Measurements from ENCODE around the gene MEI4.
A peak's percentile ranks its signal among the peaks of the same experiment; 100 is the strongest.
"Not testable (repeated sequence)": the region's sequence is repeated elsewhere in the genome, so short reads cannot be mapped to it uniquely, and the experiment has no call there.

Gene MEI4

DNA sequence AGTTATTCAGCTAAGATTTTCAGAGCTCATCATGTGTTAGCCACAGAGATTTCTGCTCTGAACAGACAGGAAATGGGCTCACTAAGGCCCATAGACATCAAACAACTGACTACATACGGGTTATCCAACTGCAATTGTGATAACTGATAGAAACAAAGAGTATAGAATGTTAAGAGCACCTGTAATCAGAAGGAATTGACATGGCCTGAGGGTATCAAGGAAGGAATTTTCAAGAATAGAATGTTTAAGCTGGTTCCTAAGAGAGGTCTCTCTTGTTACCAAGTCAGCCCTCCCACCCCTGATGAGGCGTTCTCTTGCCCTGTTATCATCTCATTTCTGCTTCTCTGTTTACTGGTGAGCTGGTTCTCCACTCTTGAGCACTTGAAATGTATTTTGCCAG lies at the start of gene MEI4:
Gene MEI4 (plus strand): TSS at position 301 of the 400 bp plus-strand sequence. CDS start 37,633 bp downstream, outside the sequence.
- DNase-seq, result no peak

- no peak for DNase-seq
Measured at GRCh38 chr6:77604476-77604875, 48.4 kb upstream of the MEI4 start.

DNA sequence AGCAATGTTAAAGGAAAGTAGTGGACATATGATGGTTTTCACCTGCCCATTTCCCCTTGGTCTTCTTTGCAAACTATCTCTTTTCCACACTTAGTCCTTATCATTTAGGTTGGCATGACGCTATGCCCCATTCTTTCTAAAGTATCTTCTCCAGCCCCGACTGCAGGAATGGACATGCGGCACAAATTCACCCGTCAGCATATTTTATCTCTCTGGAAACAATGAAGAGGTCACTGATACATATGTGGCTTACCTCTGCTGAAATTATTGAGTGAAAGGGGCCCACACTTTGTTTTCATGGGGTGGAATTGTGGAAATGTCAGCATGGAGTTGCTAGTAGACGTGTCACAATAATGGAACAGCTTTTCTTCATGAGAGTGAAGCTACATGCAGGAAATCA lies 45.8 kb upstream of the MEI4 start:
- no peak for DNase-seq

GRCh38 chr6:77609106-77609505 lies 43.7 kb upstream of the MEI4 start:
- peak; percentile 1 for DNase-seq

GRCh38 chr6:77619114-77619513 lies 33.7 kb upstream of the MEI4 start:
- no peak for DNase-seq

DNA sequence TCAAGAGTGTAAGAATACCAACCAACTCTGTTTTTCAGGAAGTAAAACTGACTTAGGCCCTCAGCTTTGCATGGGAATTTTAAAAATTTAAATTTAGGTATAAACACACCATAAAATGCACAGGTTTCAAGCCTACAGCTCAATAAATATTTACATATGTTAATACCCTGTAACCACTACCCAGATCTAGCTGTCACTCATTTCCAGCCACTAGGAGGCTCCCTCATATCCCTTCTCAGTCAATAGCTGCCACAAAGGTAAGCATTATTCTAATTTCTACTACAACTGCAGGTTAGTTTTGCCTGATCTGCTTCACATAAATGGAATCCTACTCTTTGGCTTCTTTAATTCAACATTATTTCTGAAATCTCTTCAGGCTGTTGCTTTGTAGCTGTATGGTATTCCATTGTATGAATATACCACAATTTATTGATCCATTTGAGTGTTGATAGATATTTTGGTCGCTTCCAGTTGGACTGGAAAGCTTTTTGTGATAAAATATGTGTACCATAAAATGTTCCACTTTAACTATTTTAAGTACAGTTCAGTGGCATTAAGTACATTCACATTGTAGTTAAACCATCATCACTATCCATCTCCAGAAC lies 32.5 kb upstream of the MEI4 start:
- peak; percentile 19 for DNase-seq

- no peak for DNase-seq
Measured at GRCh38 chr6:77624515-77624914, 28.3 kb upstream of the MEI4 start.

DNA sequence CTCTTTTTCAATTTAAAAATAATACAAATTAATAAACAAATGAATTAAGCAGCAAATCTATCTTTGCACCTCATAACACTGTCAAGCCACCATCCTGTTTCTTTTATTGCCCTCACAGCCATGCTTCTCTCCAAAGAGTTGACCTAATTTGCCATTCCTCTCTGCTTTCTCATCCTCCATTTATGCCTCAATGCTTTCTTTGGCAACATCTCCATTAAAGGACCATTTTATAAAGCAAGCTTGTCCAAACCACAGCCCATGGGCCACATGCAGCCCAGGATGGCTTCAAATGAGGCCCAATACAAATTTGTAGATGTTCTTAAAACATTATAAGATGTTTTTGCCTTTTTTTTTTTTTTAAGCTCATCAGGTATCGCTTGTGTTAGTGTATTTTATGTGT lies 26.4 kb upstream of the MEI4 start:
- peak; percentile 70 for DNase-seq

DNA sequence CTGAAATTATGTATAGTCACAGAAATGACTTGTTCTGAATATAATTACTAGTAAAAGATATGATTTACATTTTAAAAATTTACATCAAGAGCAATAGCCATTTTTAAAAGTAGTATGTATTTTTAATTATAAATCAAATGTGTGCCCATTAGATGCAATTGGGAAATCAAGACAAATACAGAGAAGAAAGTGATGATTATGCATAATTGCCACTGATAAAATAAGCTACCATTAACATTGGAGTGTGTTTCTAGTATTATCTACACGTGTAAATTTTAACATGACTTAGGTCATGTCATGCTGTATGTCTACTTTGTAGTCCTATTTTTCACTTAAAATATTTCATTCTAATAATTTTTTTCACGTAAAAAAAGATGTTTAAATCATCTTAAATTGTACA lies 22.8 kb upstream of the MEI4 start:
- no peak for DNase-seq

- peak; percentile 67 for DNase-seq
Measured at GRCh38 chr6:77633471-77633870, 19.4 kb upstream of the MEI4 start.

- peak; percentile 92 for DNase-seq
Measured at GRCh38 chr6:77633993-77634715, 18.7 kb upstream of the MEI4 start.

DNA sequence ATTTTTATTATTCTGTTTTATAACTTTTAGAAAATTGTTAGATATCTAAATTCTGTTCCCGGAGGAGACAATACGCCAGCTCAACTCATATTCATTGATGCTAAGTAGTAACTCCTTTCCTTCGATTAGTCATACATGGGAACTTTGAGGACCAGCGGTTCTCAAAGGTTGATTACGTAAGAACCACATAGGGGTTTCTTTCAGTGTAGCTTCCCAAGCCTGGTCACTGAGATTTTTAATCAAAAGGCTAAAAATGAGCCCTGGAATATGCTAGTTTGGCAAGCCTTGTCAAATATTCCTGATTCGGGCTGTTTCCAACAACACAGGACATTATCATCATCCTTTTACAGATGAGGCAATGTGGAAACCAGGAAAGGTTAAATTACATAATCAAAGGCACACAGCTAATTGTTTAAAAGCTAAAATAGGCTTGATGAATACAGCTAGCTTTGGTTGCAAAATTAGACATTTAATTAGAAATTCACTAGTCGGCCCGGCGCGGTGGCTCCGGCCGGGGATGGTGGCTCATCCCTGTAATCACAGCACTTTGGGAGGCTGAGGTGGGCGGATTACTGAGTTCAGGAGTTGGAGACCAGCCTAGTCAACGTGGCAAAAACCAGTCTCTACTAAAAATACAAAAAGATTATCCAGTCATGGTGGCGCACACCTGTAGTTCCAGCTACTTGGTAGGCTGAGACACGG lies 14.6 kb upstream of the MEI4 start:
- DNase-seq, result peak; percentile 36

- DNase-seq, result no peak
Measured at GRCh38 chr6:77644102-77644705, 8.6 kb upstream of the MEI4 start.

GRCh38 chr6:77650098-77650663 lies 2.7 kb upstream of the MEI4 start:
- peak; percentile 11 for DNase-seq

DNA sequence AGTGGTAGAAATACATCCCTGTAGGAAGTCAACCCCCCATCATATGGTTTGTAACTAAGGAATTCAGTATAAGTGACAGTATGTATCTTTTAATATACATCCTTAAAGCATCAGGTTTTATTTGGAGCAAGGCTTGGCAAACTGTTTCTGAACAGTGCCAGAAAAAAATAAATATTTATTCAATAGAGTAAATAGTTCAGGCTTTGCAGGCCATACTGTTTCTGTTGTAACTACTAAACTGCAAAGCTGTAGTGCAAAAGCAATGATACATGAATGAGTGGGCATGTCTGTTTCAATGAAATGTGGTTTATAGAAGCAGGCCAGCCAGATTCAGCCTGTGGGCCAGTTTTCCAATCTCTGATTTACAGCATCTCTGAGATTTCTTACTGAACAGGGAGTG lies 977 bp downstream of the MEI4 start:
- no peak for DNase-seq

GRCh38 chr6:77655035-77655434 lies 2.2 kb downstream of the MEI4 start:
- DNase-seq, result not testable (repeated sequence)

DNA sequence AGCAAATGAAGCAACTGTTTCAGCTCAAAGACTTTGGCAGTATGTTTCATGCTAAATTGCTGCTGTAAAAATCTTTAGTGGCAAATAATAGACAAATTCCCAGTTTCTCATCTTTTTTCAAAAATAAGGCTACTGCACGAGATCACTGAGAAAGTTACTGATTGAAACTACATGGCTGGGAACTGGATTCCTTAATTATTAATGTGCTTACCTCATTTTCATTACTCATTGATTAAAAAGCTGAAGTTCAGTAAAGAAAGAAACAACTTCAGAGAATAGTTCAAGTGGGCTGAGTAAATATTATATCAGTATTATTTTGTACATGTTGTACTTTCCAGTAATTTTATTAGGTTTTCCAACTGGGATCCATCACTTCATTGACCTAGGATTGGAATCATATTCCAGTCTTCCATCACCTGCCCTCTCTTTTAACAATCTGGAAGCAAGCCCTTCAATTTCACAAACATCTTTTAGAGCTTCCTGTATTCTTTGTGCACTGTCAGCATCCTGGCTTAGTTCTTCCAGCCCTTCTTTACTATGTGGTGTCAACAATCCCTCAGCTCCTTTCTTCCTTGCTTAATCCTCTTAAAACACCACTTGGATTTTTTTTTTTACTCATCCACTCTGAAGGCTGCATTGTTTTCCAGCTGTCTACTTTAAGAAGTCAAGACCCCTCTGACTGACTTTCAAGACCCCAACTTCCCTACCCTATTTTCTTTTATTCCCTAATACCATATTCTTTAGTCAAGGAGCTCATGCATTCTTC lies 4.3 kb downstream of the MEI4 start:
- no peak for DNase-seq

GRCh38 chr6:77666340-77666739 lies 13.5 kb downstream of the MEI4 start:
- no peak for DNase-seq

- no peak for DNase-seq
Measured at GRCh38 chr6:77666846-77667245, 14.0 kb downstream of the MEI4 start.

- no peak for DNase-seq
Measured at GRCh38 chr6:77669913-77670312, 17.1 kb downstream of the MEI4 start.

DNA sequence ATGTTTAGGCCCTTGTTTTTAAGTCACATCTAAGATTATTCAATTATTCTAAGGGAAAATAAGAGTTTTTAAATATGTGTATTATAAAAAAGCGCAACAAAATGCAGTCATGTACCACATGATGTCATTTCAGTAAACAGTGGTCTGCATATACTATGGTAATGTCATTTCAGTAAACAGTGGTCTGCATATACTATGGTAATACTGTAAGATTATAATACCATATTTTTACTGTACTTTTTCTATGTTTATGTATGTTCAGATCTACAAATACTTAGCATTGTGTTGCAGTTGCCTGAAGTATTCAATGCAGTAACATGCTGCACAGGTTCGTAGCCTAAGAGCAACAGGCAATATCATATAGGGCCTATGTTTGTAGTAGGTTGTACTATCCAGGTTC lies 21.4 kb downstream of the MEI4 start:
- no peak for DNase-seq

- peak; percentile 20 for DNase-seq
Measured at GRCh38 chr6:77678048-77678447, 25.2 kb downstream of the MEI4 start.

GRCh38 chr6:77683515-77683914 lies 30.7 kb downstream of the MEI4 start:
- no peak for DNase-seq
